ENCODE data around the gene ABCD4.
"Not testable (repeated sequence)": the region's sequence is repeated elsewhere in the genome, so short reads cannot be mapped to it uniquely, and the experiment has no call there.

ABCD4 gene

GRCh38 chr14:74302634-74303569 lies at the start of gene ABCD4:
Gene ABCD4, minus strand, starts transcription at chr14:74302934. Its CDS starts 22 bp downstream, at chr14:74302912.
- DNase-seq (ENCODE audit: low spot score): peak; percentile 99

DNA sequence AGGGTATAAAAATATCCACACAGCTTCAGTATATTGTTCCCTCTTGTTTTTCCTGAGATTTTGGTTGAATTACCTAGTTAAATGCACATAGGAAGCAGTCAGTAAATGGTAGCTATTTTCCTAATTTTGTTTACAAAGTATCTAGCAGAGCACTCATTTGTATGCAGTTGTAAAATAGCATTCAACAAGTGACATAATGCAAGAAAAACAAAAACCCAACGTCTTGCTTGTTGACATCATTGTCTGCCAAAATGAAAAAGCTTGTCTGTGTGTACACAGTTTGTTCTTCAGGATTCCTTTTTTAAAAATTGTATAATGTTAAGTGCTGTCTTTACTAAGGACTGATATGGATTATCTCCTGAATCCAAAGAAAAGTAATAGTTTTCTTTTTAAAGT lies 48.2 kb upstream of the ABCD4 start:
- no peak for DNase-seq (ENCODE audit: low spot score)

DNA sequence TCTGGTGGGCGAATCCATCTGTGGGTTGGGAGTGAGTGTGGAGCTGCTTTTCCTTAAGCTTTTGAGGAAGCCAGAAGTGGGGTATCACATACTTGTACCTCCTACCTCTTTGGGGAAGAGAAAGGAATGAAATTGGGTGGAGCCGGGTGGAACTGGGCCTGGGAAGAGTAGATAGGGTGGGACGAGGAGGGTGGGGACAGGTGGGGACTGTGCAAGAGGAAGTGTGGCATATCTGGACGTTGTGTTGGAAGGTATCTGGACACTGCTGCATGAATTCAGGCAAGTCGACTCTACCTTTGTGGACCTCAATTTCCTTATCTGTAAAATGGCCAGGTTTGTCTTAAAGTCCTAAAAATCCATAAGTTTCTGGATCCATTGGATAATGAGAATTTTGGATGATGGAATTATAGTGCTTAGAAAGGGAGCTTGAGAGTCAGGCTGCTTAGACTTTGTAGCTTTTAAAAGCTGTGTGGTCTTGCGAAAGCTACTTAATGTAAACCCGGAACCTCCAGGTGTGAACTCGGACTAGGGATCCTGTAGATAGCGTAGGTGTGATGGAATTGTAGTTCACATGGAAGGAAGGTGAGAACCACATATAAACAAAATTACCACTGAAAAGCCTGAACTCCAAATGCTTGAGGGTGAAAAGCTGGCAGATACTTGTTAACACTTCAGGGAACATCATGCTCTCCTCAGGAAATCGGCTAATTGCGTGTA lies 47.6 kb upstream of the ABCD4 start:
- no peak for DNase-seq (ENCODE audit: low spot score)

- no peak for DNase-seq (ENCODE audit: low spot score)
Observed at GRCh38 chr14:74349757-74350156, 47.0 kb upstream of the ABCD4 start.

GRCh38 chr14:74348735-74349463 lies 46.2 kb upstream of the ABCD4 start:
- DNase-seq (ENCODE audit: low spot score): no peak

DNA sequence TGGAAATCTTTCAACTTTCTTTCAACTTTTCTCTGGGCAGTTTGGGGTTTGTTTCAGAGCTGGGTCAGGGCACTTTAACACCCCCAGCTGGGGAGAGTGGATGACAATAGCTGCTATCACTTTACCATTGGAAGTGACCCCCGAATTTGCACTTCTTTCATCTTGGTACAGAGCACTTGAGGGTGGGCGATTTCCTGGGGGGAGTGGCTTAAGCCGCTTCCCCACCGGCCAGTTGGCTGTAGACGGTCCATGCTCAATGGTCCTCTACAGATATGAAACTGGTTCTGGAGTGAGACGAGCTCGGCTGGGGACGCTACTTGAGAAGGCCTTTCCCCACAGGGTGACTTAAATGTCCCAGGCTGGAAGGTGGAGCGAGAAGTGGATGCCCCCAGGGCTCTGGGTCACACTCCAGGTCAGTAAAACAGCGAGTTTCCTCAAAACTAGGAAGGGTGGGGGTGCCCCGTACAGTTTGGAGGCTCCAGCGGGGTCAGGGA lies 45.6 kb upstream of the ABCD4 start, which contains the start of gene VRTN:
Gene VRTN (plus strand): TSS at position 231 of the 494 bp plus-strand sequence. CDS start 8,313 bp downstream, outside the sequence.
- no peak for DNase-seq (ENCODE audit: low spot score)

DNA sequence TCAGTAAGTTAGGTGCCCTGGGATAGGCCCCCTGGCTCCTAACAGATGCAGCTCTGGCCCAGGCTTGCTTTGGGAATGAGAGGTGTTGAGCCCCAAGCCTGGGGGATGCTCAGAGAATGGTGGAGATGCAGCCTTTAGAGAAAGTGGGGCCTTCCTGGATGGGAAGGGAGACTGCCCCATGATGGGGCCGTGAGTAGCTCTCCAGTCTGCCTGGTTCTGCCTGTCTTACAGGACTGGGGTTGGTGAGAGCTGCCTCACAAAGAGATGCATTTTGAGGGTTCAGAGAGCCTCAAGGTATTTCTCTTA lies 45.0 kb upstream of the ABCD4 start:
- DNase-seq (ENCODE audit: low spot score): no peak

DNA sequence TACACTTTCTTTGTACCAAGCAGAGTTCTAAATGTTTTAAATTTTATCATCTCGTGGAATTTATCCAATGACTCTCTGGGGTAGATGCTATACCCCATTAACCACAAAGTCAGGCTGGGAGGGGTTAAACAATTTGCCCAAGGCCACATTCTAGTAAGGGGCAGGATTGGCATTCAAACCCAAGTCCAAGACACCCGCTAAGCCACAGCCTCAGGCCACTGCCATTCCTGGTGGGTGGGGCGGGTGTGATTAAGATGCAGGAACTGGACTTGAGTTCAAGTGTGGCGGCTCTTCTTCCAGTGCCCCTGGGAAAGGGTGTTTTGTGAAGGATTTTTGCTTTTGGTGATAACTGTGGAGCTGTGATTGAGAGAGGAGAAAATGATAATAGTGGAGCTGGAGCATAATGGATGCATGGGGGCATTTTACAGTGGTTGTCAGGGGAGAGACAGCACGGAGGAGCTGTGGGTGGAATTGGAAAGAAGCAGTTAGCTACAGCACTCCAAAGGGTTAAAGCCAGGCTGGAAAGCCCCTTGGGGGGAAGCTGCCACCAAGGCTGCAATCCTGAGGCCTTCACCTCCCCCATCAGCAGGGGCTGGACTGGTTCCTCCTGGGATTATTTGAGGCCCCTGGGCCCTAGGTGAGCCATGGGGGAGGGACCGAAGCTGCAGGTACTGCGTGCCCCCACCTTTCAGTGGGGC lies 44.5 kb upstream of the ABCD4 start:
- DNase-seq (ENCODE audit: low spot score): no peak

GRCh38 chr14:74346341-74346740 lies 43.6 kb upstream of the ABCD4 start:
- no peak for DNase-seq (ENCODE audit: low spot score)

DNA sequence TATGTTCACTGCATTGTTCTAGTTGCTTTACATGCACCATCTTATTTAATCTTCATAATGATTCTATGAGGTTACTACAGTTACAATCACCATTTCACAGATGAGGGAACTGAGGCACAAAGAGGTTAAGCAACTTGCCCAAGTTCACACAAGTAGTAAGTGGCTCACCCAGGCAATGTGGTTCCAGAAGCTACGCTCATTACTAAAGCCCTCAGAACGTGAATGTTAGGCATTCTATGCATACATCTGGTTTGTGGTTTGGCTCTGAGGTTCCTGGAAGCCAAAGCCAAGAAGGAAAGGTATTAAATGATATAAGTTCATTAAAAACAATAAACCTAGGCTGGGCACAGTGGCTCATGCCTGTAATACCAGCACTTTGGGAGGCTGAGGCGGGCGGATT lies 31.2 kb upstream of the ABCD4 start:
- peak; percentile 42 for DNase-seq (ENCODE audit: low spot score)

- not testable (repeated sequence) for DNase-seq (ENCODE audit: low spot score)
Observed at GRCh38 chr14:74329950-74330552, 27.3 kb upstream of the ABCD4 start.

DNA sequence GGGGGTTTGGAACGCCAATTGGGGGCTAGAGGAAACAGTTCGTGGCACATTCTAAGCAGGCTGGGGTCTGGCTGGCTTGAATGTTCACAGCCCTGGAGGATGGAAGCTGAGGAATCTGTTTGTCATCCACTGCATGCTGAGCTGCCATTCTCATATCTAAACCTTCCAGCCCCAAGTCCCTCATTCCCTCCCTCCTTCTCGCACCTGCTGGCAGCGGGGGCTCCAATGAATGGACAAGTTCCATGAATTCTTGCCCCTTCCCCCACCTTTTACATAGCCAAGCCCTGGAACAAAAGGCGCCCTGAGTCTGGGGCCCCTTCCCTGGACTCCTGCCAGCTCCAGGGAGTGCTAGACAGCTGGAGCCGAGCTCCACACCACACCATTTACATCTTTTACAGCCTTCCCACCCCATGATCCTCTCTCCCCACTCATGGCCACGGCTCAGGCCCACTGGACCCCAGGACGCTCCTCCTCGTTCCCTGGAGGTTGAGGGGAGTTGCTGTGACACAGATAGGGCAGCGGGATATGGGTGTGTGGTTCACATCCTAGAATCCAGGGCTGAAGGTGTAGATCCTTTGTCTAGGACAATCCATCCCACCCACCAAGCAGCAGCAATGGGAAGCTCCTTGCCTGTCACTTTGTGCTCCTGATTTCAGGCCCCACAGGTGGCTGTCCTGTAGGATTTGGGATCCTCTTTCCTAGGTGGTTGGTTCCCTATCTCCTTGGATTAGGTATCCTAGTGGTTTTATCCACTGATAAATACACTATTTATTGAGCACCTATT lies 23.8 kb upstream of the ABCD4 start:
- no peak for DNase-seq (ENCODE audit: low spot score)

GRCh38 chr14:74325446-74325845 lies 22.7 kb upstream of the ABCD4 start:
- no peak for DNase-seq (ENCODE audit: low spot score)

- no peak for DNase-seq (ENCODE audit: low spot score)
Observed at GRCh38 chr14:74324931-74325361, 22.2 kb upstream of the ABCD4 start.

DNA sequence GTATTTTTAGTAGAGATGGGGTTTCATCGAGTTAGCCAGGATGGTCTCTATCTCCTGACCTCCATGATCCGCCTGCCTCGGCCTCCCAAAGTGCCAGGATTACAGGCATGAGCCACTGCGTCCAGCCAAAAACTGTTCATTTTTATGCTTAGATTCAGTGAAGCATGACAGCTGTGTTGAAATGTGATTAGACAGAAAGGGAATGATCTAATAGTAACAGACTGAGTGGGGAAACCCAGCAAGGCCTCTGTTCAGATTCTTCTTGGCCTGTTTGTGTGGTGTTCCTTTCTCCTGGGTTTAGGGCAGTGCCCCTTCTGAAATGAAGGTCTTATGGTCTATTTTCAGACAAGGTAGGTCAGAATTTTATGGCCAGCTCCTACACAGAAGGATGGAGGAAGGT lies 11.8 kb upstream of the ABCD4 start:
- DNase-seq (ENCODE audit: low spot score): no peak

- DNase-seq (ENCODE audit: low spot score): no peak
Observed at GRCh38 chr14:74313601-74314000, 10.9 kb upstream of the ABCD4 start.

GRCh38 chr14:74312161-74312560 lies 9.4 kb upstream of the ABCD4 start:
- no peak for DNase-seq (ENCODE audit: low spot score)

GRCh38 chr14:74309125-74310022 lies 6.6 kb upstream of the ABCD4 start:
- no peak for DNase-seq (ENCODE audit: low spot score)

GRCh38 chr14:74308695-74309094 lies 6.0 kb upstream of the ABCD4 start:
- no peak for DNase-seq (ENCODE audit: low spot score)

Measured in SW480 (cell line).